Neural cell (in vitro differentiated cells): Measurements from ENCODE around the gene CA11.

Experiments used
- EP300 ChIP-seq: fragments of 450-650 bp; conservative IDR thresholded peaks from 2 replicates; pipeline ENCODE4 v1.6.1; 2014; ENCODE audit warnings: antibody characterized with exemption, mild to moderate bottlenecking, moderate library complexity; ENCODE audit not compliant: poor library complexity, severe bottlenecking
- MXI1 ChIP-seq: fragments of 450-650 bp; conservative IDR thresholded peaks from 2 replicates; pipeline ENCODE4 v1.6.1; 2014; ENCODE audit warnings: antibody characterized with exemption, mild to moderate bottlenecking; ENCODE audit not compliant: poor library complexity, severe bottlenecking
- POLR2AphosphoS5 ChIP-seq: IDR thresholded peaks from 2 replicates; pipeline ENCODE4 v1.6.1; 2012
- RAD21 ChIP-seq: fragments of 450-650 bp; conservative IDR thresholded peaks from 2 replicates; pipeline ENCODE4 v1.6.1; 2014; ENCODE audit warnings: antibody characterized with exemption, mild to moderate bottlenecking, moderate library complexity
- TAF1 ChIP-seq: IDR thresholded peaks from 2 replicates; pipeline ENCODE4 v1.6.1; 2012; ENCODE audit warnings: low read depth
- TF ChIP-seq, protein P1 (sequence below): fragments of 450-650 bp; IDR thresholded peaks from 2 replicates; pipeline ENCODE4 v1.5.1; 2014; ENCODE audit warnings: antibody characterized with exemption, mild to moderate bottlenecking, moderate library complexity; ENCODE audit not compliant: poor library complexity, severe bottlenecking
- TF ChIP-seq, protein P2 (sequence below): IDR thresholded peaks from 2 replicates; pipeline ENCODE4 v1.6.1; 2012; ENCODE audit warnings: borderline replicate concordance

DNA sequence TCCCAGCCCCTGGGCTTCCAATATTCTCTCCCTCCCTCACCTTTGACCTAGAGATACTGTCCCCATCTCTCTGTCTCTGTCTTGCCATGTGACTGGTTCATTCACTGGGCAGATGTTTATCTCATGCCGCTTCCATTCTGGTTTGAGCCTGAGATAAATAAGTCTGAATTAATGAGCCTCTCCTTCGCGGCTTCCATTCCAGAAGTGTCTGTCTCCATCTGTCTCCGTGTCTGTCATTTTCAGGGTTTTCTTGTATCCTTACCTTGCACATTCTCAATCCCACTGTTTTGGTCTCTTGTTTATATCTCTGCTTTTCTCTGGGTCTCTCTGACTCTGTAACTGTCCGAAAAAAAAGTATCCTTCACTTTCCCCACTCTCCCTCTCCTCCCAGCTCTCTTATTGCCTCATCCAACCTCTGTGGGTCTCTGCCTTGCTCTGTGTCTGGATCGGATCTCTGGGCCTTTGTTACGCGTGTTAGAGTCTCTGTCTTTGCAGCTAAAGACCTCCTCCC lies 22.4 kb downstream of the CA11 start:
- TF ChIP-seq POLR2AphosphoS5 (peak; percentile 90), MXI1 (no peak), TAF1 (peak; percentile 66), RAD21 (no peak), EP300 (no peak)
- TF ChIP-seq, protein P1, sequence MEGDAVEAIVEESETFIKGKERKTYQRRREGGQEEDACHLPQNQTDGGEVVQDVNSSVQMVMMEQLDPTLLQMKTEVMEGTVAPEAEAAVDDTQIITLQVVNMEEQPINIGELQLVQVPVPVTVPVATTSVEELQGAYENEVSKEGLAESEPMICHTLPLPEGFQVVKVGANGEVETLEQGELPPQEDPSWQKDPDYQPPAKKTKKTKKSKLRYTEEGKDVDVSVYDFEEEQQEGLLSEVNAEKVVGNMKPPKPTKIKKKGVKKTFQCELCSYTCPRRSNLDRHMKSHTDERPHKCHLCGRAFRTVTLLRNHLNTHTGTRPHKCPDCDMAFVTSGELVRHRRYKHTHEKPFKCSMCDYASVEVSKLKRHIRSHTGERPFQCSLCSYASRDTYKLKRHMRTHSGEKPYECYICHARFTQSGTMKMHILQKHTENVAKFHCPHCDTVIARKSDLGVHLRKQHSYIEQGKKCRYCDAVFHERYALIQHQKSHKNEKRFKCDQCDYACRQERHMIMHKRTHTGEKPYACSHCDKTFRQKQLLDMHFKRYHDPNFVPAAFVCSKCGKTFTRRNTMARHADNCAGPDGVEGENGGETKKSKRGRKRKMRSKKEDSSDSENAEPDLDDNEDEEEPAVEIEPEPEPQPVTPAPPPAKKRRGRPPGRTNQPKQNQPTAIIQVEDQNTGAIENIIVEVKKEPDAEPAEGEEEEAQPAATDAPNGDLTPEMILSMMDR: no peak
- TF ChIP-seq, protein P2, sequence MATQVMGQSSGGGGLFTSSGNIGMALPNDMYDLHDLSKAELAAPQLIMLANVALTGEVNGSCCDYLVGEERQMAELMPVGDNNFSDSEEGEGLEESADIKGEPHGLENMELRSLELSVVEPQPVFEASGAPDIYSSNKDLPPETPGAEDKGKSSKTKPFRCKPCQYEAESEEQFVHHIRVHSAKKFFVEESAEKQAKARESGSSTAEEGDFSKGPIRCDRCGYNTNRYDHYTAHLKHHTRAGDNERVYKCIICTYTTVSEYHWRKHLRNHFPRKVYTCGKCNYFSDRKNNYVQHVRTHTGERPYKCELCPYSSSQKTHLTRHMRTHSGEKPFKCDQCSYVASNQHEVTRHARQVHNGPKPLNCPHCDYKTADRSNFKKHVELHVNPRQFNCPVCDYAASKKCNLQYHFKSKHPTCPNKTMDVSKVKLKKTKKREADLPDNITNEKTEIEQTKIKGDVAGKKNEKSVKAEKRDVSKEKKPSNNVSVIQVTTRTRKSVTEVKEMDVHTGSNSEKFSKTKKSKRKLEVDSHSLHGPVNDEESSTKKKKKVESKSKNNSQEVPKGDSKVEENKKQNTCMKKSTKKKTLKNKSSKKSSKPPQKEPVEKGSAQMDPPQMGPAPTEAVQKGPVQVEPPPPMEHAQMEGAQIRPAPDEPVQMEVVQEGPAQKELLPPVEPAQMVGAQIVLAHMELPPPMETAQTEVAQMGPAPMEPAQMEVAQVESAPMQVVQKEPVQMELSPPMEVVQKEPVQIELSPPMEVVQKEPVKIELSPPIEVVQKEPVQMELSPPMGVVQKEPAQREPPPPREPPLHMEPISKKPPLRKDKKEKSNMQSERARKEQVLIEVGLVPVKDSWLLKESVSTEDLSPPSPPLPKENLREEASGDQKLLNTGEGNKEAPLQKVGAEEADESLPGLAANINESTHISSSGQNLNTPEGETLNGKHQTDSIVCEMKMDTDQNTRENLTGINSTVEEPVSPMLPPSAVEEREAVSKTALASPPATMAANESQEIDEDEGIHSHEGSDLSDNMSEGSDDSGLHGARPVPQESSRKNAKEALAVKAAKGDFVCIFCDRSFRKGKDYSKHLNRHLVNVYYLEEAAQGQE: peak; percentile 92
